Islet of Langerhans (tissue), 1 donor: ENCODE results near the gene TMEM72.

Experiments used
- FAIRE-seq: peaks from one replicate; lab custom pipeline; 2011; peaks lifted over from hg19 to GRCh38; lab: Jason Lieb, UNC

TMEM72 gene

DNA sequence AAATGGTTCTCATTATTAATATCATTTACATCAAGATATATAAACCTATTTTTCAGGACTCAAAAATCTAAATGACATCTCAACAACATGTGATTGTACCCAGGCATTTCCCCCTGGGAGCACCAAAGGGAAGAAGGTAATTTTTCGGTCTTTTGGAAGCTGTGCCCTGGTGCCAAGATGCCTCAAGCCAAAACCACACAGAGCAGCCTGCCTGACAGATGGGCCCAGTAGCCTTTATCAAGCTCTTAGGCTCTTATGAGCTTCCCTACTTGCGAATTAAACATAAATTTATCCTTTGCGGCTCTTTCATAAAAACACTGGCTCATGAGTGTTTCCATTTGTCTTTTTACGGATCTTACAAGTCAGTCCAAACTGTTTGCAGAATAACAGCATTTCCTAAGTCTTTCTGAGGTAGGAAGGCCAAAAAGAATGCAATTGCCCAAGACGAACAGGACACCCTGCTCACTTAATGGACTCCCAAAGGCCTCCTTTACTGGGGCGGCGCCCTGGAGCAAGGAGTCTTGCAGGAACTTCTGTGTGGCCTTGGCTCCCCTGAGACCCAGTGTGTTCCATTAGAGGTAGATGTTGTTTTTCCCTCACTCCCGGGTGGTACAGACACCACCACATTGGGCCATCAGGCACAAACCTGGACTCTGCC, 44.4 kb downstream of the TMEM72 start:
- no peak for FAIRE-seq

DNA sequence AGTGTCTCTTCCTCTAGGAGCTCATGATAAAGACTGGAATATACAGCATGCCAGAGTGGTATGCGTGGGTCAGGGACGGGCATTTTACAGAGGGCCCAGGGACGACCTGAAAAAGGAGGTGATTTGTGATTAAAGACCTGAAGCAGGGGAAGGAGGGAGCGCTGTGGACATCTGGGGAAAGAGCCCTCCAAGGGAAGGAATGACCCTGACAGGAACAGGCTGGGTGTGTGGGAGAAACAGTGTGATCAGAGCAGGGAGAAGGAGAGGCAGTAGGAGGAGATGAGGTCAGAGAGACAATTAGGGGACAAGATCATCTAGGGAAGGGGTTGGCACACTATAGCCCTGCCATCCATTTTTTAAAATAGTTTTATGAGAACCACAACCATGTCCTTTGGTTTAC, 45.1 kb downstream of the TMEM72 start:
- no peak for FAIRE-seq

DNA sequence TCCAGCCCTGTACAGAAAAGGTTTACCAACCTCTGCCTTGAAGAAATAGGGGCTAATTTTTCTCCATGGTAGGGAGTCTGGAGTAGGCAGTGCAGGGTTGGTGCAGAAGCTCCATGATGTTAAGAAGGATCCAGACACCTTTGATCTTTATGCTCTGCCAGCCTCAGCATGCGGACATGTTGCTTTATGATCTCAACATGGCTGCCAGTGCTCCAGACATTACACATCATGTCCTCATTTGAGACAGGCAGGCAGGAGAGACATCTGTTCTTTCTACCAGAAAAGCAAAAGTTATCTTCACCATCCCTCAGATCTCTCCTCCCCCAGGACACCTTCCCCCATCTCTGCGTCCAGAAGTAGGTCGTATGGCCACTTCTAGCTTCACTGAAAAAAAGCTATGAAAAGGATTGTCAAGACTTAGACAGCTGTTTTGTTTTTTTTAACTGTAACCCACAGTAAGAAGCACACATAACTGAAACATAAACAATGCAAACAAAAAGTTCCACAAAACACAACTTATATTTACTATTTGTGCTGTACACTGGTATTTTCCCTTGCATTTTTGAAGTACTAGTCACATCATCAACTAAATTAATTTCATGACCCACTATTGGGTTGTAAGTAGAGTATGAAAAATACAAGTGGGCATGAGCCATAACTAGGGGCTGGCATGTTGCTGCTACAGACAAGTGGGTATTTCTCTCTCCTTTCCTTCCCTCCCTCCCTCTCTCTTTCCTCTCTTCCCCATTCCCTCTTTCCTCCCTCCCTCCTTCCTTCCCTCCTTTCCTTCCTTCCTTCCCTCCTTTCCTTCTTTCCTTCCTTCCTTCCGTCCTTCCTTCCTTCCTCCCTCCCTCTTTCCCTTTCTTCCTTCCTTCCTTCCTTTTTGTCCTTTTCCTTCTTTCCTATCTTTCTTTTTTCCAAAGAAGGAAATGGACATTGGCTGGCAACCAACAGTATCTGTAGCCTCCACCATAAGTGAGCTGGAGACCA, 45.9 kb downstream of the TMEM72 start:
- FAIRE-seq, result no peak

DNA sequence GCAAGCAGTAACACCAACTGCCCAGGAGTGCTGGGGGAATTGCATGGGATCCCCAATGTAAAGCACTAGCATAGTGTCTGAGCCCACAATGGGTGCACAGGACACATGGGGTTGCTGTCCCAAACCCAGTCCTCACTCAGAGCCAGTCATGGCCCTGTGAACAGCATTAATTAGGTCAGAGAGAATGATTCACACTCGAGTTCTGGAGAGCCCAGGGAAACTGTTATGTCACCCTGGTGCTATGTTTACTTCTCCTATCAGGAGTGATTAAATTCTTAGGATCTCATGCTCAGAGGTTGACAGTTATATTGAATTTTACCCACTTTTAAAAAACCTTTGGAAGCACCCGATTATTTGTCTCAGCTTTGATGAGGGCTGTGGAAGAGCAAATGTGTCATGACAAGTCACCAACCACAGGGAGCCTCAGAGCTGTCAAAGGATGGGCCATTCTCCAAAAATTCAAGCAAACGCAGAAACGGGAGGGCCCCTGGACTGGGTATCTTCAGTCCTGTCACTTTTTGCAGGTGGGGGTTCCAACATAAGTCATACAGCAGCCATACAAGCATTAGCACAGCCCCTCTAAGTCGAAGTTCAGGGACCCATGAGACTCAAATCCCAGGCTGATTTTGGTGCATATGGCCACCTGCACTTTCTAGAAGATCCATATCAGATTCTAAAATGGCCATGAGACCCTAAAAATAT, 47.2 kb downstream of the TMEM72 start:
- FAIRE-seq, result peak; percentile 70

DNA sequence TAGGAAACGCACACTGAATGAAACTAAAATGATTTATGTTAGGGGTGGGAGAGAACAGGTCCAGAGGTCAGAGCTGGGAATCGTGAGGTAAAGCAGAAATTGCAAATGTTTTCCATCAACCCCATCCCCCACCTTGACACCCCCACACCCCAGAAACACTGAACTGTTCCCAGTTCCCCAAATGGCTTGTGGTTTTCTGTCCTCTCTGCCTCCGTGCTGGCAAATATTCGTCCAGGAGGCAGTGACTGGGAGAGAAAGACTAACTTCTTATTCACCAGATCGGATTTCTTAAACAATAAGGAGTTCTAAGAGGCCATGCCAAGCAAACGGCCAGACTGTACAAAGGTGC, 47.7 kb downstream of the TMEM72 start:
- FAIRE-seq, result no peak

DNA sequence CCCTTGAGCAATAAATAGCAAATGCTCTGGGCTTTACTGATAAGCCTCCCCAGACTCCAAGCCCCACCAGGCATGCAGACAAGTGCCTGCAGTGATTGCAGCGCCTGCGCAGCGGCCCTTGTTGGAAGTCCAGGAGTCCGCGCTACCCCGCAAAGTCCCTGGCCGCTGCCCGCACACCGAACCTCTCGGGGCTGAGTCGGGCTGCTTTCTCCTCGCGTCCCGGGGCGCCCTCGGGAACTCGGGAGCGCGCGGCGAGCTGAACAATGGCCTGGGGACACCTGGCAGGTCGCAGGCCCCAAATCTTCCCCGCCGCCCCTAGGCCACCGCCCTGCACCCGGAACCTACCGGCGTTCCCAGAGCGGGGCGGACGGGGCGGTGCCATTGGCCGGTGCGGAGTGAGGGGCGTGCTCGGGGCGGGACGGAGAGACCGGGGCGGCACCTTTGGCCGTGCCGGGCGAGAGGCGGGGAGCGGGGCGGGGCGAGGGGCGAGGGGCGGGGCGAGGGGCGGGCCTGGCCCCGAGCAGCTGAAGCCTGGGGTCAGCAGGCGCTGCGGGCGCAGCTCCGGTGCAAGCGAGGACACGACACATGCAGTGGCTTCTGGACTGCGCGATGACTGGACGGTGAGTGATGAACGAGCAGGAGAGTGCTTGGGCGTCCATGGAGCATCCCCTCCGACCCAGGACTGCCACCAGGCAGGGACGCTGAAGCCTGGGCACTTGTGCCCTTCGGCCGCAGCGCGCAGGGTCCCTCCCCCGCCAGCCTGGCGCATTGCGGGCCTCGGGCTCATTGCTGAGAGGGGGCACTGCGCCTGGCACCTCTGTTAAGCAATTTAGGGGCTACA, 48.3 kb downstream of the TMEM72 start, which contains the start of gene RASSF4:
Gene RASSF4 (plus strand): TSS at position 556 of the 841 bp plus-strand sequence. CDS start 10,401 bp downstream, outside the sequence.
- no peak for FAIRE-seq

DNA sequence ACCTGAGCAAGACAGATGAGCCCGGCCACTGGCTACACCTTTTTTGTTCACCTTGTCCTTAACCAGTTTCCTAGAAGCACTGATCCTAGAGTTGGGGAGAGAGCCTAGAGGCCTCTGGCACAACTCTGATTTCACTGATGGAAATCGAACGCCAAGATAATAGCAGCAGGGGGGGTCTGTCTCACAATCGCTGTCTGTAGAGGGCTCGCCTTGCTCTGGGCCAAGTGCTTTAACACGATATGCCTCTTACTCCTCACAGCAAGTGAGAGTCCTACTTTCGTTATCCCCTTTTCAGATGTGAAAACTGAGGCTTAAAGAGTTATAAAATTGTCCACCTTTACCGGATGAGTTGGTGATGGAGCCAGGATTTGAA, 48.9 kb downstream of the TMEM72 start:
- no peak for FAIRE-seq

DNA sequence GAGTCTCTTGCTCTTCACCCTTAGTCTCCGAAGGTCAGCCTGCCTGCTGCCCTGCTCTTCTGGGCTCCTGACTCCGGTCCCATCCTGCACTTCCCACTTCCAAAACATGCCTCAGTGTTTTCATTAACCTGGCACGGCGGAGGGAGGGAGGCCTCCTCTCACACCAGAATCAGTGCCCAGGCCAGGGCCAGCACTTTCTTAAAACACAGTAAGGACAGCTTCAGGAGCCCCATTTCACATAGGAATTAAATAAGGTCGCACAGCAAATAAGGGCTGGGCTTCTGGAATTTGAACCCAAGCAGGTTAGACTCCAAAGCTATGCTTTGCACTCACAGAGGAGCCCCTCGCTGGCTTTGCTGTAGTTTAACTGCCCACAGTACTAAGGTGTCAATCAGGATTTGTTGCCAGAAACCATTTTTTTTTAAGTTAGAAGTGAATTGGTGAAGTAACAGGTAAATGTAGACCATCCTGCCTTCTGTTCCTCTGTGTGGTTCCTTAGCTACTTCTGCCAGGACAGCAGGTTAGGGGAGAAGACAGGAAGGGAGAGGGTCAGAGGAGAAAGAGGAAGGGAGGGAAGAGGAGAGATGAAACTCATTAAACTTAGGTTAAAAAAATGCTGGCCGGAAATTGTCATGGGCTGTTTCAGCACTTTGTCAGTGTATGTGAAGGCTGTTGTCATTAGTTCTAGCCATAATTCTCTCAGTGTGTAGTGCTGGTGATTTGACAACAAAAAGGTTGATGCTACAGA, 49.5 kb downstream of the TMEM72 start:
- no peak for FAIRE-seq

DNA sequence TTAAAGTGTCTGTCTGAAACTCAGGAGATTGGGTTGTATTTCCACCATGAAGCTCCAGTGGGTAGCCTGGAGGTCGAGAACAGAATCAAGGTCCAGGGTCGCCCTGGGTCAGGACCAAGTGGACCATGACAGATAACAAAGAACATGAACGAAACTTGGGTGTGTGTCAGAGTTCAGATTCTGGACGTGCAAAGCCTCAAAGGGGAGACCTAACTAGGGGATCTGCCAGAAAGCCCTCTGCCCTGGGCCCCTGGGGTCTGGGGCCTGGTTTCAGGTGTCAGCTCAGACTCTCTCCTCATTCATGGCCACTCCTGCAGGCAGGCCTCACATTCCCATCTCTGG, 50.1 kb downstream of the TMEM72 start:
- FAIRE-seq, result no peak

DNA sequence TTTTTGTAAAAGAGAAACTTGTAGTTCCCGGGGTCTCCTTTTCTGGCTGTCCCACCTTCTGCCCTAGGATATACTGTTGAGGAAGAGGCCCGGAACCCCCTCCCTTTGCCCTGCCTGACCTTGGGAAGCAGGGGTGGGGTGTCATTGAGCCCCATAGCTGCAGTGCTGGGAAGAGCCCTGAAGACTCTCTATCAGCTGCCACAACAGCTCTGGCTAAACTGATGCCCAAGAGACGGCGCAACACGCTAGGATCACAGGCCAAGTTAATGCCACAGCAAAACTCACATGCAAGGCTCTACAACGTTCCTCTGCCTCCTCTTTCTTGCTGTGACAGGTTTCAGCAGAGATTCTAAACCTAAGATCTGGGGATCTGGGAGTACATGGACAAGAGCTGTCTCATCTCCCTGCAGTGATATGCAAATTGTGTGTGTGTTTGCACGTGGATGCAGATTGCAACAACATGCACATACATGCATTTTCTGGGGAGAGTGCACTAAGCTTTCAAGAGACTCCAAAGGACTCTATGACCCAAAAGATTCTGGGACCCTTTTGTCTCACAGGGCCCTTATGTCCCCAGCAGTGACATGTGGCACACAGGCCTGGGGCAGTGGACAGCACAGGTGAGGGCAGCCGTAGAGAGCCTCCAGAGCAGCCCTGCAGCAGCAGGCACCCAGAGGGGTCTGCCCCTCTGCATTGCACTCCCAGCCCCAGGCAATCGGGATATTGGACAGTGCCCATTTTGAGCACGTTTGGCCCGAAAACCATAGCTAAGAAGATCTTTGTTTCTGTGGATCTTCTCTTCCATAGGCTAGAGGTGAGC, 51.0 kb downstream of the TMEM72 start:
- no peak for FAIRE-seq

DNA sequence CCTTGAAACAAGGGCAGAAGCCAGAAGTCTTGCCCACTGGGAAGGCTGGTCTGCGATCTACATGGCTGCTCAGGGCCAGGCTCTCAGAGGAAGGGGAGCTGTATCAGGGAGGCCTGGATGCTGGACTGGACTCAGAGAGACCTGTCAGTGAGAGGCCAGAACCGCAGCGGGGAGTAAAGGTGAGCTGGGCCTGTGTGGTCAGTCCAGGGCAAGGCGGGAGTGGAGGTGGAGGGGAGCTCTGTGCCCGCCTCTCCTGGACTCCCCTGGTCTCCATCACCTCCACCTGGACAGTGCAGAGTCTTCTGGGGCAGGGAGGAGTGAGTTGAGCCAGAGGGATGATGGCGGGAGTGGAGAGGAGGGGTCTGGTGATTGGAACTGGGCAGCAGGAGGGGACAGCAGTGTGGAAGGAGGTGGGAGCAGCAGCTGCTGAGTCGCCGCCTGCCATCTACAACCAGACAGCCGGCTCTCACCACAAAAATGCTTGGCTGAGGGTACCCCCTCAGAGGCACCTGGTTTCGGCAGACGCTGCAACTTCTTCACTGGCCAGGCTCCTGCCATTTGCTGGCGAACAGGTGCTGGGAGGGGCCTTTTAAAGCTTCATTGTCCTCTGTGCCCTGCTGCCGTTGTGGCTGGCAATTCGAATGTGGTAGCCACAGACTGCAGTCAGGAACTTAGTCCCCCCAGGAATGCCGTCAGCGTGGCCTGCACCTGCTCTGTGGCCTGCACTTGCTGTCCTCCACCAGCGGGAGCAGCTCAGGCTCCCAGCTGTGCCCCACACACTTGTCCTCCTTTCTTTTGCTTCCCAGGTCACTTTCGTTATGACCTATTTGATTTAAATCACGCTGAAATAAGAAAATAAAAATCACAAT, 52.0 kb downstream of the TMEM72 start:
- no peak for FAIRE-seq

DNA sequence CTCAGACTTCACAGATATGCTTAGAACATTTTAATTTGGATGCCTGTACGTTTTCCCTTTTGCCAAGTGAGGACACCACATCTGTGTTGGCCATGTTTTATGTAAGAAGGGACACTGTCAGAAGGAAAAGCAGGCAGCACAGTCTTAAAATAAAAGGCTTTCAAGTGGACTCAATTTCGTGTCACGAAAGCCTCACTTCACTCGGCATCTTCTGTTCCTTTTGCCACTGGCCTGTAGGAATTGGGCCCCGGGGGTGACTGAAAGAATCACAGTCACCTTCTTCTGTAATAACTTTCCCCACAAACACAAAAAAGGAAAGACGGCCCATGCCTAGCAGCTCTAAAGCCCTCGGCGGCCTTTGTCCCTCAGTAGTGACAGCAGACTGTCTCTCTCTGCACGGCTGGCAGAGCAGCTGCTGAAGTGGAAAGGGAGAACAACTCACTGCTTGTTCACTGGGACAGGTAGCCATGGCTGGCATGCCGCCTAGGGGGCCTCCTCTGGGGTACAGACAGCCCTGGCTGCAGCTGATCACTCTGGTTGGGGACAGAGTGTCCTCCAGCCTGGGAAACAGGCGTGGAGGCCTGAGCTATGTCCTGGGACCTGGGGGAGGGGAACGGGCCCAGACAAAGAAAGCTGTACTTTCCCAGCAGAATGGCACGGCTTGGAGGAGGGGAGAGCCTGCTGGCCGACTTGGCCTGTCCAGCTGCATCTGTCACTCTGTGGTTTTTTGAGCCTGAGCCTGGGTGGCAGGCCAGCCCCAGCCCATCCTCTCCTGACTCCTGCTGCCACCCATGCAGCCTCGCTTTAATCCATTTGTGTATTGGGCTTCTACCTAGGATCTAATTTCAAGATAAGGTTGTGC, 52.9 kb downstream of the TMEM72 start:
- FAIRE-seq, result no peak

DNA sequence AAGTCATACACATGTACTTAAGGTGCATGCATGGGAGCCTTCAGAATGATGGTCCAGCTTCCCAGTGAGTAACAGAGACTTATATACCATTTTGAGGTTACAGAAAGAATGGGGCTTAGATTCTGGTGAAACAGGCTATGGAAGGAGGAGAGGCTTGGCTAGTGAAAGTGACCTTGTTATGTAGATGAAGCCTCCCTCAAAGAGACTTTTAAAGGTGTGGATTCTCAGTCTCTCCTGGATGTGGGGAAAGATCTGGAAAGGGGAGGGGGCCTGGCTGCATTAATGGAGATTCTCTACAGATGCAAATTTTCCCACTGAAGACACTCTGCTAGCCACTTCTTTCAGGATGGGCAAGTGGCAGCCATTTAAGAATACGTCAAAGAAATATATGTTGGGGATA, 54.0 kb downstream of the TMEM72 start:
- no peak for FAIRE-seq

DNA sequence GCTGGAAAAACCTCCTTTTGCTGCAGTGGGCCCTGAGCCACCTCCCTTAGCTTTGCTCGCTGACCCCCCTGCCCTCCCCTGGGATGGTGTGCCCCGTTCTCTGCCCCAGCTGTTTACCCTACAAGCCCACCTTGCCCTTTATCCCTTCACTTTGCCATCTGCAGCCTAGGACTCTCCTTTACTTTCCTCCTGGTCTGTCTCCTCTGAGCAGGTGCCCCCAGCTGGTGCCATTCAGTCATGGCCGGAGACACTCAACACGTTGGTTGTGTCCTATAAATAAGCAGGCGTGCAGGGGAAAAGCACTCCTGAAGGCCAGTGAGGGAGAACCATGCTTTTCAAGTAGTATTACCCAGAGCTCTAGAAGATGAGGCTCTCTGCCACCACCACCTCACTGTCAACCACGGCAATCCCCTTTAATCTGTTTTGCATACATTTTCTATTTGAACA, 54.5 kb downstream of the TMEM72 start:
- no peak for FAIRE-seq

DNA sequence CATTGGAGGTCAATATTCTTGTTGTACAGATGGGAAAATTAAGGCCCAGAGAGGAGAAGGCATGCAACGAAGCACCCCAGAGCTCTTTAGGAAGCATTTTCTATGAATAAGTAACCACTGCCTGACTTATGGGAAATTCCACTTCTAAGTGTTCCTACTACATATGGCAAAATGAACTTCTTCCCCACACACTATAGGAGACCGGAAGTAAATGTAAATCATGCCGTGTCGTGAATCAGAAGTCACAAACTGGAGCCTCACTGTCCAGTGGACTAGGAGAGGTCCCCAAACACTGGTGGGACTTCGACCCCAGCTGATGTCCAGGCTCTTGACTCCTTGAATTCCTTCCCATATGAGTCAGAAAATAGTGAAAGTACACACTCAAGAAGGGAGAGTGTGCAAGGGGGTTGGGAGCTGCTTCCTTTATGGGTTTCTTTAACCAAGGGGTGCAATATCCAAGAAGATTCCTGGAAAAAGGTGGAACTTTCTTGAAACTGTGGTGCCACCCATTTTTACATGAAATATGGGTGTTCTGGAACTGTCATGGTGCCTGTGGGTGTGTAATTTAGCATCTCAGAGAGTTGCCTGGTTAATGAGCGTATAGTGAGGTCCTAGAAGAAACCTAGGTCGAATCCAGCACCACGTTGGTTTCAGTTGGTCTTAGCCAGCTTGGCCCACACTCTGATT, 55.1 kb downstream of the TMEM72 start:
- FAIRE-seq, result no peak

DNA sequence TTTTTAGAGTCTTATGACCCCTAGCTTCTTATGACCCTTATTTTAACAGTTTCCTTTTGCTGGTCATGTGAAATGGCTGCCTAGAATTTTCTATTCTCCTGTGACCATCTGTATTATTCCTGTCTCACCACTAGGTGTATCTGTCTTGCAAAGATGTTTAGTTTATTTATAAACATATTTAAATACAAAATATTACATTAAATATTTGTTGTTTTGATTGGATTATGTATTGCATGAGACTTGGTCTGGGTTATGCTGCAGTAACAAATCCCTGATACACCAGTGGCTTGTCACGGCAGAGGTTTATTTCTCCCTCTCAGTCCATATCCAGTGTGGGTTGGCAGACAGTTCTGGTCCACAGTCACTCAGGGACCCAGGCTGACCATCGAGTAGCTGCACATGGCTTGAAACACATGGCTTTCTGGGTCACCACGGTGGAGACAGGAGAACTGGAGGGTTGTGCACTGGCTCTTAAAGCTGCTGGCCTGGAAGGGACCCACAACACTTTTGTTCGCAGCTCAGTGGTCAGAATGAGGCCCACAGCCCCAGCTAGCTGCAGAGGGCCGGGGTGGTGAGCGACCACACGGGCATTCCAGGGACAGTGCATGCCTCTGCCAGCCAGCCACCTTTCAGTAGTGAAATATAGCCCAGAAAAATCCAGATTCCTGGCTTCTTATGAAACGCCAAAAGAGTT, 55.8 kb downstream of the TMEM72 start:
- no peak for FAIRE-seq

DNA sequence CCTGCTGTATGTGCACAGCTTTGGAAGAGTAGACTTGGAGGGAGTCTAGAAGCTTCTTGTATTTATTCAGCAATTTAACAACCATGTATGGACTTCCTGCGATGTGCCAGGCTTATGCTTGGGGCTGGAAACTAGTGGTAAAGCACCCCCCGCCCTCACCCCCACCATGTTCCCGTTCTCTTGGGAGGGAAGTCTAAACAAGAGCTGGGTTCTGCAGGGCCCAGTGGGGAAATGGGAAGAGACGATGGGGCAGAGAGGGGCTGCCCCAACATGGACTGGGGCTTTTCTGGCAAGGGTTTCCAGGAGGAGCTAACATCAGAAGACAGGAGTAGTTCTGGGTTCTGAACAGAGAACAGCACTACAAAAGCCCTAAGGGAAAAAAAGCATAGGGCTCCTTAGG, 56.5 kb downstream of the TMEM72 start:
- no peak for FAIRE-seq
